HepG2 (cell line): Measurements from ENCODE around the gene SOX12. TPM values are rescaled to one million over a fixed set of nuclear protein-coding genes. Genes with fewer than 3 reads are reported as not detected.
A peak's percentile ranks its signal among the peaks of the same experiment; 100 is the strongest.

Source experiments
- CENPX ChIP-seq: sonication (generic); formaldehyde crosslinking; IDR thresholded peaks from 2 replicates; pipeline ENCODE4 v1.9.0; 2021; ENCODE audit warnings: mild to moderate bottlenecking, missing genetic modification reagents, moderate library complexity
- ELF3 ChIP-seq: IDR thresholded peaks from 2 replicates; pipeline ENCODE4 v1.6.1; 2016; ENCODE audit warnings: missing genetic modification reagents, missing compliant biosample characterization
- HMG20A ChIP-seq: IDR thresholded peaks from 2 replicates; pipeline ENCODE4 v1.6.1; 2016; ENCODE audit warnings: borderline replicate concordance
- HMGA1 ChIP-seq: sonication (generic); formaldehyde crosslinking; conservative IDR thresholded peaks from 2 replicates; pipeline ENCODE4 v1.4.0; 2020; ENCODE audit warnings: missing genetic modification reagents
- JUNB ChIP-seq: sonication (generic); formaldehyde crosslinking; IDR thresholded peaks from 2 replicates; pipeline ENCODE4 v1.8.0; 2022; ENCODE audit warnings: missing genetic modification reagents, mild to moderate bottlenecking, borderline replicate concordance
- MAF1 ChIP-seq: sonication (generic); formaldehyde crosslinking; IDR thresholded peaks from 2 replicates; pipeline ENCODE4 v1.5.0; 2020; ENCODE audit warnings: missing genetic modification reagents, borderline replicate concordance
- MBD4 ChIP-seq: IDR thresholded peaks from 2 replicates; pipeline ENCODE4 v1.6.1; 2012; ENCODE audit warnings: low read length, inconsistent platforms, borderline replicate concordance
- RBAK ChIP-seq: sonication (generic); formaldehyde crosslinking; IDR thresholded peaks from 2 replicates; pipeline ENCODE4 v1.5.1; 2020; ENCODE audit warnings: mild to moderate bottlenecking, missing genetic modification reagents
- REST ChIP-seq, 2 experiments: IDR thresholded peaks; 2 replicates each; pipeline ENCODE4 v1.6.1; 2011 to 2012; ENCODE audit warnings: low read length in 2 of 2, borderline replicate concordance in 1 of 2, low read depth in 1 of 2, mild to moderate bottlenecking in 1 of 2, moderate library complexity in 1 of 2
- THAP9 ChIP-seq: sonication (generic); formaldehyde crosslinking; IDR thresholded peaks from 2 replicates; pipeline ENCODE4; 2020; ENCODE audit warnings: missing genetic modification reagents, mild to moderate bottlenecking, borderline replicate concordance
- ZBTB10 ChIP-seq: sonication (generic); formaldehyde crosslinking; IDR thresholded peaks from 2 replicates; pipeline ENCODE4 v1.4.0; 2020; ENCODE audit warnings: missing genetic modification reagents, borderline replicate concordance
- ZHX1 ChIP-seq: sonication (generic); formaldehyde crosslinking; IDR thresholded peaks from 2 replicates; pipeline ENCODE4 v1.8.1; 2022; ENCODE audit warnings: low read depth, mild to moderate bottlenecking, missing genetic modification reagents
- ZNF160 ChIP-seq: sonication (generic); formaldehyde crosslinking; IDR thresholded peaks from 2 replicates; pipeline ENCODE4 v1.8.0; 2022; ENCODE audit warnings: mild to moderate bottlenecking, inconsistent platforms, missing genetic modification reagents
- ZSCAN30 ChIP-seq: sonication (generic); formaldehyde crosslinking; IDR thresholded peaks from 2 replicates; pipeline ENCODE4 v1.5.0; 2020; ENCODE audit warnings: mild to moderate bottlenecking, missing genetic modification reagents
- polyA plus RNA-seq, 8 experiments: library from polyadenylated mRNA; depleted of rRNA in 3 of 8; stranded (reverse) in 7 of 8; unstranded in 1 of 8; fragments of >200 nt; fragmentation: Illumina TruSeq in 4 of 8; extraction: Trizol in 4 of 8; gene quantifications; 2 replicates each; pipeline versions ENCODE4 v1.2.1 to v1.2.3, GENCODE V29; 2011 to 2016; ENCODE audit warnings: low read depth in 4 of 8, missing spikeins in 1 of 8, mixed read lengths in 1 of 8; ENCODE audit not compliant: insufficient read depth in 1 of 8
- total RNA-seq, 5 experiments: library from RNA; depleted of rRNA; stranded (reverse); fragments of >200 nt; fragmentation: Illumina TruSeq; extraction: Trizol; gene quantifications; 2 replicates each; pipeline ENCODE4 v1.2.3, GENCODE V29; 2016; ENCODE audit warnings: low read depth in 1 of 5

Gene SOX12
- total and polyA plus RNA-seq, 2 of the 13 experiments (the other 11 are each of a cell fraction or from before 2014, with no cell fraction given) = 10.0 to 18.7 TPM

GRCh38 chr20:290084-290831 is 35.1 kb upstream of the SOX12 start, which contains the start of gene C20orf96 (continued):
- TF ChIP-seq ZSCAN30 (0 out of 2 replicates have a peak, but pooled peaks have one; percentile 36), CENPX (CRISPR knock-in tag) (no peak), ZHX1 (CRISPR knock-in tag) (no peak), RBAK (CRISPR knock-in tag) (no peak), HMGA1 (no peak), HMG20A (CRISPR knock-in tag) (no peak), ZNF160 (CRISPR knock-in tag) (no peak), JUNB (CRISPR knock-in tag) (no peak), THAP9 (CRISPR knock-in tag) (peak; percentile 68; the same call in 1 of the 2 replicates), MBD4 (no peak), MAF1 (CRISPR knock-in tag) (no peak; the same call in 1 of the 2 replicates), REST (IDR thresholded peaks at IDR 0.05; ENCODE audit: borderline replicate concordance in 1 of 2, low read depth in 1 of 2, low read length in 2 of 2) (peak in 1 of 2 experiments; percentile 31; a peak in 1 of 4 replicates), ZBTB10 (CRISPR knock-in tag) (no peak), ELF3 (CRISPR knock-in tag) (no peak; the same call in 1 of the 2 replicates)
